ENCODE measurements around the gene GMCL2.

The GMCL2 gene

GRCh38 chr5:178163772-178164735 lies 23.1 kb downstream of the GMCL2 start:
- TF ChIP-seq POLR2A (IDR thresholded peaks at IDR 0.05; ENCODE audit: low read depth, low read length): no peak
- DNase-seq (ENCODE audit: insufficient read length, low spot score) (peak; percentile 93), FAIRE-seq (no peak)

GRCh38 chr5:178162481-178162880 lies 24.7 kb downstream of the GMCL2 start:
- no peak for DNase-seq (ENCODE audit: insufficient read length, low spot score)
- no peak for FAIRE-seq
- TF ChIP-seq POLR2A (IDR thresholded peaks at IDR 0.05; ENCODE audit: low read depth, low read length): no peak

- no peak for FAIRE-seq
- no peak for DNase-seq (ENCODE audit: insufficient read length, low spot score)
- TF ChIP-seq POLR2A (IDR thresholded peaks at IDR 0.05; ENCODE audit: low read depth, low read length): no peak
Measured at GRCh38 chr5:178160176-178160575, 27.0 kb downstream of the GMCL2 start.

GRCh38 chr5:178155065-178155464 lies 32.1 kb downstream of the GMCL2 start:
- FAIRE-seq: no peak
- no peak for DNase-seq (ENCODE audit: insufficient read length, low spot score)
- no peak for TF ChIP-seq POLR2A (IDR thresholded peaks at IDR 0.05; ENCODE audit: low read depth, low read length)

- peak; percentile 90 for DNase-seq (ENCODE audit: insufficient read length, low spot score)
- no peak for FAIRE-seq
- peak; percentile 58; the same call in 1 of the 2 replicates for TF ChIP-seq POLR2A (IDR thresholded peaks at IDR 0.05; ENCODE audit: low read depth, low read length)
Measured at GRCh38 chr5:178153530-178154340, 33.4 kb downstream of the GMCL2 start, which contains the start of gene NHP2. NHP2 (minus strand) TSS chr5:178153885; CDS start chr5:178153817, 68 bp downstream.

- no peak for FAIRE-seq
- no peak for TF ChIP-seq POLR2A (IDR thresholded peaks at IDR 0.05; ENCODE audit: low read depth, low read length)
- DNase-seq (ENCODE audit: insufficient read length, low spot score): no peak
Measured at GRCh38 chr5:178152491-178153444, 34.4 kb downstream of the GMCL2 start.

- TF ChIP-seq POLR2A (IDR thresholded peaks at IDR 0.05; ENCODE audit: low read depth, low read length): no peak
- no peak for FAIRE-seq
Measured at GRCh38 chr5:178150977-178151734, 36.0 kb downstream of the GMCL2 start.

GRCh38 chr5:178149199-178149932 lies 37.8 kb downstream of the GMCL2 start:
- DNase-seq (ENCODE audit: insufficient read length, low spot score) (no peak), FAIRE-seq (no peak)
- no peak for TF ChIP-seq POLR2A (IDR thresholded peaks at IDR 0.05; ENCODE audit: low read depth, low read length)

More at GRCh38 chr5:178150977-178151734, 36.0 kb downstream of the GMCL2 start:
- DNase-seq (ENCODE audit: insufficient read length, low spot score): no peak

GRCh38 chr5:178147406-178147805 lies 39.8 kb downstream of the GMCL2 start:
- no peak for TF ChIP-seq POLR2A (IDR thresholded peaks at IDR 0.05; ENCODE audit: low read depth, low read length)
- FAIRE-seq: no peak
- no peak for DNase-seq (ENCODE audit: insufficient read length, low spot score)

GRCh38 chr5:178145965-178146820 lies 41.0 kb downstream of the GMCL2 start:
- FAIRE-seq: no peak
- DNase-seq (ENCODE audit: insufficient read length, low spot score): peak; percentile 54
- TF ChIP-seq POLR2A (IDR thresholded peaks at IDR 0.05; ENCODE audit: low read depth, low read length): no peak

- no peak for DNase-seq (ENCODE audit: insufficient read length, low spot score)
- TF ChIP-seq POLR2A (IDR thresholded peaks at IDR 0.05; ENCODE audit: low read depth, low read length): no peak
- FAIRE-seq: no peak
Measured at GRCh38 chr5:178143901-178144300, 43.3 kb downstream of the GMCL2 start.
